Gastrocnemius medialis (tissue), 4 donors: ENCODE results near the gene ECI2. TPM values are rescaled to one million over a fixed set of nuclear protein-coding genes. Genes with fewer than 3 reads are reported as not detected.
A peak's percentile ranks its signal among the peaks of the same experiment; 100 is the strongest.

ENCODE experiments used
- ATAC-seq, 2 donors: fragments of 150-250 bp; one replicate each; pipeline ENCODE4 v1.9.1; 2016
- DNase-seq, 2 donors: peaks; one replicate each; pipeline ENCODE4 v3.0.0-alpha.2; 2019
- H3K27ac ChIP-seq, 4 donors: fragments of 200-600 bp; sonication (generic); 1 replicate in 1 of 4; 2 replicates in 3 of 4; pipeline ENCODE4 v1.5.1; 2016 to 2018; ENCODE audit warnings: mild to moderate bottlenecking in 2 of 4, moderate library complexity in 1 of 4
- H3K27me3 ChIP-seq, 3 donors: fragments of 200-600 bp; sonication (generic) in 2 of 3; 1 replicate in 1 of 3; 2 replicates in 2 of 3; pipeline versions ENCODE4 v1.5.1 to v1.6.0; 2016 to 2019; ENCODE audit warnings: mild to moderate bottlenecking in 1 of 3, moderate library complexity in 1 of 3
- H3K36me3 ChIP-seq, 2 donors: fragments of 200-600 bp; sonication (generic) in 1 of 2; one replicate each; pipeline ENCODE4 v1.5.1; 2017 to 2018
- H3K4me1 ChIP-seq, 2 donors: fragments of 200-600 bp; sonication (generic) in 1 of 2; one replicate each; pipeline ENCODE4 v1.5.1; 2016 to 2017; ENCODE audit warnings: mild to moderate bottlenecking in 2 of 2
- H3K4me3 ChIP-seq, 4 donors: fragments of 200-600 bp; sonication (generic) in 3 of 4; 1 replicate in 1 of 4; 2 replicates in 3 of 4; pipeline ENCODE4 v1.5.1; 2016 to 2019; ENCODE audit warnings: mild to moderate bottlenecking in 2 of 4
- H3K9me3 ChIP-seq, 3 donors: fragments of 200-600 bp; sonication (generic) in 2 of 3; 1 replicate in 1 of 3; 2 replicates in 2 of 3; pipeline ENCODE4 v1.5.1; 2016 to 2019
- CTCF ChIP-seq, 5 experiments: fragments of 450-650 bp in 3 of 5; fragments of 200-600 bp in 2 of 5; sonication (generic) in 2 of 5; IDR thresholded peaks in 4 of 5; conservative IDR thresholded peaks in 1 of 5; 1 replicate in 4 of 5; 2 replicates in 1 of 5; pipeline ENCODE4 v1.5.1; 2016 to 2019; ENCODE audit warnings: antibody characterized with exemption in 5 of 5, mild to moderate bottlenecking in 3 of 5, moderate library complexity in 3 of 5
- POLR2A ChIP-seq, 2 donors: fragments of 450-650 bp; IDR thresholded peaks; one replicate each; pipeline ENCODE4 v1.6.1; 2017; ENCODE audit warnings: antibody characterized with exemption in 2 of 2, mild to moderate bottlenecking in 2 of 2, moderate library complexity in 2 of 2
- in situ Hi-C, 4 donors: fragments of 200-750 bp; cut with MboI; loops; one replicate each; pipeline versions ENCODE4 v1.15.0 to v1.8.0; 2017; ENCODE audit warnings: low sequenced_read_pairs in 4 of 4
- intact Hi-C: fragments of 100-400 bp; cut with DNase I; formaldehyde crosslinking; loops from one replicate; pipeline ENCODE4 v1.15.1; 2023; ENCODE audit warnings: low total_unique reads
- total RNA-seq, 4 donors: library from RNA; depleted of rRNA; stranded (reverse); fragments of >200 nt; gene quantifications; one replicate each; pipeline versions ENCODE4 v1.1.0 to v1.2.3, GENCODE V29; 2016

ECI2 gene
- total RNA-seq, result 100 to 1,000 TPM in 1 of 4 donors, 10 to 100 TPM in 3; 68.1 to 122 (median 94.3) TPM

- Histone ChIP-seq H3K4me3 (peak within 1 kb of the TSS; percentile 85 to 99 (median 88)), H3K27me3 (no peaks in the 10 kb centered on the region), H3K4me1 (peaks cover 19 to 32% of the 10 kb centered on the region in 2 donors), H3K27ac (peak within 1 kb of the TSS; percentile 90 to 98 (median 95)), H3K9me3 (no peaks in the 10 kb centered on the region), H3K36me3 (peaks cover 0 to 17% of the 10 kb centered on the region in 2 donors)
- ATAC-seq (peak; percentile 75 to 80), DNase-seq (peak; percentile 50 to 75)
- in situ Hi-C loops (loop anchor here in 1 of 4 donors (25.0 kb wide), 1 partner anchor 398 kb away; no protein-coding TSS in a partner anchor), intact Hi-C loops (loop anchor here (2.0 to 10.0 kb wide), 5 partner anchors 26 to 1888 kb away; partner anchors contain the start of genes FARS2, GMDS and LYRM4)
- TF ChIP-seq CTCF (IDR thresholded peaks at IDR 0.05 in 4 of 5, conservative IDR thresholded peaks at IDR 0.05 in 1 of 5) (no peak), POLR2A (IDR thresholded peaks at IDR 0.05) (peak; percentile 68 to 75)
Measured at GRCh38 chr6:4134841-4135664, at the start of gene ECI2. Gene ECI2, minus strand, starts transcription at chr6:4135575. Its CDS starts 15 bp downstream, at chr6:4135560.

- Histone ChIP-seq H3K4me3 (no peak overlapping the region), H3K9me3 (no peaks in the 10 kb centered on the region), H3K4me1 (no peaks in the 10 kb centered on the region), H3K36me3 (no peaks in the 10 kb centered on the region), H3K27me3 (no peaks in the 10 kb centered on the region), H3K27ac (no peak overlapping the region)
- ATAC-seq (peak; percentile 69), DNase-seq (no peak)
- intact Hi-C loops (no loop called here), in situ Hi-C loops (no loop called here)
- TF ChIP-seq CTCF (IDR thresholded peaks at IDR 0.05 in 4 of 5, conservative IDR thresholded peaks at IDR 0.05 in 1 of 5), result no peak
- TF ChIP-seq POLR2A (IDR thresholded peaks at IDR 0.05), result no peak
Measured at GRCh38 chr6:4180652-4181255, 45.4 kb upstream of the ECI2 start.

- intact Hi-C loops, result no loop called here
- in situ Hi-C loops, result no loop called here
- Histone ChIP-seq H3K27me3 (no peaks in the 10 kb centered on the region), H3K27ac (no peak overlapping the region), H3K4me3 (no peak overlapping the region), H3K36me3 (no peaks in the 10 kb centered on the region), H3K4me1 (no peaks in the 10 kb centered on the region), H3K9me3 (no peaks in the 10 kb centered on the region)
- DNase-seq (no peak), ATAC-seq (no peak)
- TF ChIP-seq CTCF (IDR thresholded peaks at IDR 0.05 in 4 of 5, conservative IDR thresholded peaks at IDR 0.05 in 1 of 5) (no peak), POLR2A (IDR thresholded peaks at IDR 0.05) (no peak)
Measured at GRCh38 chr6:4179960-4180651, 44.7 kb upstream of the ECI2 start.

- TF ChIP-seq CTCF (IDR thresholded peaks at IDR 0.05 in 4 of 5, conservative IDR thresholded peaks at IDR 0.05 in 1 of 5) (no peak), POLR2A (IDR thresholded peaks at IDR 0.05) (no peak)
- no peaks in the 10 kb centered on the region for H3K36me3 ChIP-seq
- H3K4me1 ChIP-seq, result no peaks in the 10 kb centered on the region
- no peak overlapping the region for H3K27ac ChIP-seq
- no peak overlapping the region for H3K4me3 ChIP-seq
- H3K27me3 ChIP-seq, result no peaks in the 10 kb centered on the region
- no peaks in the 10 kb centered on the region for H3K9me3 ChIP-seq
- ATAC-seq, result no peak
- in situ Hi-C loops (no loop called here), intact Hi-C loops (no loop called here)
- no peak for DNase-seq
Measured at GRCh38 chr6:4178737-4179333, 43.5 kb upstream of the ECI2 start.
